Fibroblast of skin of back (primary cell): Measurements from ENCODE around the gene OTUD5. TPM values are rescaled to one million over a fixed set of nuclear protein-coding genes. Genes with fewer than 3 reads are reported as not detected.
"Not testable (repeated sequence)": the region's sequence is repeated elsewhere in the genome, so short reads cannot be mapped to it uniquely, and the experiment has no call there.

ENCODE experiments used
- DNase-seq: peaks from one replicate; pipeline ENCODE4 v3.0.0-alpha.2; 2013
- polyA plus RNA-seq, 2 experiments: library from polyadenylated mRNA; unstranded; fragments of 120-200 nt; gene quantifications; one replicate each; pipeline ENCODE4 v1.2.1, GENCODE V29; 2013; ENCODE audit not compliant: insufficient read length in 2 of 2

Gene OTUD5
- 58.4 TPM for polyA plus RNA-seq (2013, experiment 1 of 2; ENCODE audit: insufficient read length)
- 52.7 TPM for polyA plus RNA-seq (2013, experiment 2 of 2; ENCODE audit: insufficient read length)

GRCh38 chrX:48957477-48957826 lies at the start of gene OTUD5:
OTUD5 (minus strand) TSS chrX:48957607; CDS start chrX:48957570, 37 bp downstream.
- peak; percentile 69 for DNase-seq

- DNase-seq, result no peak
Observed at GRCh38 chrX:49003696-49004095, 46.3 kb upstream of the OTUD5 start.

GRCh38 chrX:49002091-49002935 lies 44.9 kb upstream of the OTUD5 start, which contains the start of gene GRIPAP1:
GRIPAP1 (minus strand) TSS chrX:49002264; CDS start chrX:49002229, 35 bp downstream.
- peak; percentile 81 for DNase-seq

GRCh38 chrX:49001521-49002090 lies 44.2 kb upstream of the OTUD5 start:
- DNase-seq, result peak; percentile 42

- no peak for DNase-seq
Observed at GRCh38 chrX:49000636-49001035, 43.2 kb upstream of the OTUD5 start.

- DNase-seq, result no peak
Observed at GRCh38 chrX:48999030-48999429, 41.6 kb upstream of the OTUD5 start.

- no peak for DNase-seq
Observed at GRCh38 chrX:48998391-48998790, 41.0 kb upstream of the OTUD5 start.

GRCh38 chrX:48997865-48998264 lies 40.5 kb upstream of the OTUD5 start:
- DNase-seq, result no peak

- DNase-seq, result no peak
Observed at GRCh38 chrX:48997455-48997854, 40.0 kb upstream of the OTUD5 start.

- DNase-seq, result no peak
Observed at GRCh38 chrX:48996969-48997368, 39.6 kb upstream of the OTUD5 start.

GRCh38 chrX:48992341-48992740 lies 34.9 kb upstream of the OTUD5 start:
- no peak for DNase-seq

GRCh38 chrX:48989483-48989882 lies 32.1 kb upstream of the OTUD5 start:
- no peak for DNase-seq

GRCh38 chrX:48983896-48984295 lies 26.5 kb upstream of the OTUD5 start:
- DNase-seq, result no peak

- DNase-seq, result no peak
Observed at GRCh38 chrX:48983081-48983480, 25.7 kb upstream of the OTUD5 start.

GRCh38 chrX:48981178-48981577 lies 23.8 kb upstream of the OTUD5 start:
- DNase-seq, result no peak

GRCh38 chrX:48980341-48980740 lies 22.9 kb upstream of the OTUD5 start:
- not testable (repeated sequence) for DNase-seq

GRCh38 chrX:48978226-48978625 lies 20.8 kb upstream of the OTUD5 start:
- no peak for DNase-seq

GRCh38 chrX:48976086-48976485 lies 18.7 kb upstream of the OTUD5 start:
- no peak for DNase-seq

GRCh38 chrX:48975541-48975940 lies 18.1 kb upstream of the OTUD5 start:
- no peak for DNase-seq

- no peak for DNase-seq
Observed at GRCh38 chrX:48975041-48975440, 17.6 kb upstream of the OTUD5 start.

GRCh38 chrX:48974574-48974973 lies 17.2 kb upstream of the OTUD5 start:
- DNase-seq, result no peak

- DNase-seq, result no peak
Observed at GRCh38 chrX:48974033-48974432, 16.6 kb upstream of the OTUD5 start.

GRCh38 chrX:48972220-48973164 lies 15.1 kb upstream of the OTUD5 start:
- DNase-seq, result peak; percentile 48
